ENCODE results near the gene VPS37C.

The VPS37C gene

GRCh38 chr11:61128947-61129638 is 32.1 kb downstream of the VPS37C start:
- no peak overlapping the region for H3K4me3 ChIP-seq (ENCODE audit: control insufficient read depth, low read depth, low read length)
- TF ChIP-seq CTCF (IDR thresholded peaks at IDR 0.05; ENCODE audit: control insufficient read depth, insufficient read depth, low read depth, low read length, missing control alignments): no peak
- no peak for DNase-seq (ENCODE audit: low read depth)

- DNase-seq (ENCODE audit: low read depth): no peak
- no peak overlapping the region for H3K4me3 ChIP-seq (ENCODE audit: control insufficient read depth, low read depth, low read length)
- no peak for TF ChIP-seq CTCF (IDR thresholded peaks at IDR 0.05; ENCODE audit: control insufficient read depth, insufficient read depth, low read depth, low read length, missing control alignments)
These were observed 33.2 kb downstream of the VPS37C start for GRCh38 chr11:61127991-61128390.

- DNase-seq (ENCODE audit: low read depth): no peak
- no peak for TF ChIP-seq CTCF (IDR thresholded peaks at IDR 0.05; ENCODE audit: control insufficient read depth, insufficient read depth, low read depth, low read length, missing control alignments)
- no peak overlapping the region for H3K4me3 ChIP-seq (ENCODE audit: control insufficient read depth, low read depth, low read length)
These were observed 35.0 kb downstream of the VPS37C start for GRCh38 chr11:61126256-61126655.

GRCh38 chr11:61125310-61125684 is 35.9 kb downstream of the VPS37C start:
- no peak for DNase-seq (ENCODE audit: low read depth)
- no peak for TF ChIP-seq CTCF (IDR thresholded peaks at IDR 0.05; ENCODE audit: control insufficient read depth, insufficient read depth, low read depth, low read length, missing control alignments)
- H3K4me3 ChIP-seq (ENCODE audit: control insufficient read depth, low read depth, low read length): no peak overlapping the region

- no peak for DNase-seq (ENCODE audit: low read depth)
- no peak for TF ChIP-seq CTCF (IDR thresholded peaks at IDR 0.05; ENCODE audit: control insufficient read depth, insufficient read depth, low read depth, low read length, missing control alignments)
- H3K4me3 ChIP-seq (ENCODE audit: control insufficient read depth, low read depth, low read length): no peak overlapping the region
These were observed 36.5 kb downstream of the VPS37C start for GRCh38 chr11:61124574-61125309.

GRCh38 chr11:61123775-61124571 is 37.3 kb downstream of the VPS37C start:
- DNase-seq (ENCODE audit: low read depth): no peak
- no peak overlapping the region for H3K4me3 ChIP-seq (ENCODE audit: control insufficient read depth, low read depth, low read length)
- no peak for TF ChIP-seq CTCF (IDR thresholded peaks at IDR 0.05; ENCODE audit: control insufficient read depth, insufficient read depth, low read depth, low read length, missing control alignments)

Measured in AG09309 (cell line).